ENCODE data around the gene RBMS1. TPM values are rescaled to one million over a fixed set of nuclear protein-coding genes. Genes with fewer than 3 reads are reported as not detected.
A peak's percentile ranks its signal among the peaks of the same experiment; 100 is the strongest.

The RBMS1 gene
- total and polyA plus RNA-seq, 7 donors = 4.4 to 91.8 (median 69.2) TPM

DNA sequence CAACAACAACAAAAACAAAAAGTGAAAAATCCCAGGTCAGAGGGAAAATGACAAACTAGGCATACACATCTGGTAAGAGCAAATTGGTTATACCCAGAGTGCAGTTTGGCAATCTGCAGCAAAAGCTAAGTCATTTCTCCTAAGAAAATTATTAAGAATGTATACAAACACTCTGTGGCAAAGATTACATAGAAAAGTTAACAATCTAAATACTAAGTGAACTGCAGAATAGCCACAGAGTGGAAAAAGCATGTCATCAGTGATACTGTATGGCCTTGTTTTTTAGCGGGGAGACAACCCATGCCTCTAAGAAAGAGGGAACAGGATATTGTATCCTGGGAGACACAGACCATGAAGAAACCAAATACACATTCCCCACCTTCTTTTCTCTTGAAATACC is 157.5 kb downstream of the RBMS1 start:
- H3K27ac ChIP-seq = peak overlapping the region in 2 of 4 donors; percentile 66 to 77
- H3K27me3 ChIP-seq = no peaks in the 10 kb centered on the region
- H3K9me3 ChIP-seq = no peaks in the 10 kb centered on the region
- 64 to 71% methylated on average over 1 of the region's 1 CpG for WGBS, 2 donors
- H3K4me3 ChIP-seq = no peak overlapping the region
- H3K36me3 ChIP-seq = no peaks in the 10 kb centered on the region
- no peak for DNase-seq
- TF ChIP-seq EP300 (IDR thresholded peaks at IDR 0.05) (no peak), POLR2AphosphoS5 (IDR thresholded peaks at IDR 0.05) (peak in 1 of 4 donors; percentile 5), POLR2A (IDR thresholded peaks at IDR 0.05) (no peak)
- TF ChIP-seq, protein P1, sequence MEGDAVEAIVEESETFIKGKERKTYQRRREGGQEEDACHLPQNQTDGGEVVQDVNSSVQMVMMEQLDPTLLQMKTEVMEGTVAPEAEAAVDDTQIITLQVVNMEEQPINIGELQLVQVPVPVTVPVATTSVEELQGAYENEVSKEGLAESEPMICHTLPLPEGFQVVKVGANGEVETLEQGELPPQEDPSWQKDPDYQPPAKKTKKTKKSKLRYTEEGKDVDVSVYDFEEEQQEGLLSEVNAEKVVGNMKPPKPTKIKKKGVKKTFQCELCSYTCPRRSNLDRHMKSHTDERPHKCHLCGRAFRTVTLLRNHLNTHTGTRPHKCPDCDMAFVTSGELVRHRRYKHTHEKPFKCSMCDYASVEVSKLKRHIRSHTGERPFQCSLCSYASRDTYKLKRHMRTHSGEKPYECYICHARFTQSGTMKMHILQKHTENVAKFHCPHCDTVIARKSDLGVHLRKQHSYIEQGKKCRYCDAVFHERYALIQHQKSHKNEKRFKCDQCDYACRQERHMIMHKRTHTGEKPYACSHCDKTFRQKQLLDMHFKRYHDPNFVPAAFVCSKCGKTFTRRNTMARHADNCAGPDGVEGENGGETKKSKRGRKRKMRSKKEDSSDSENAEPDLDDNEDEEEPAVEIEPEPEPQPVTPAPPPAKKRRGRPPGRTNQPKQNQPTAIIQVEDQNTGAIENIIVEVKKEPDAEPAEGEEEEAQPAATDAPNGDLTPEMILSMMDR (IDR thresholded peaks at IDR 0.05) = no peak
- peaks cover 0 to 92% (median 80%) of the 10 kb centered on the region in 4 donors for H3K4me1 ChIP-seq
- intact Hi-C loops (cut with DNase I) = no loop called here

DNA sequence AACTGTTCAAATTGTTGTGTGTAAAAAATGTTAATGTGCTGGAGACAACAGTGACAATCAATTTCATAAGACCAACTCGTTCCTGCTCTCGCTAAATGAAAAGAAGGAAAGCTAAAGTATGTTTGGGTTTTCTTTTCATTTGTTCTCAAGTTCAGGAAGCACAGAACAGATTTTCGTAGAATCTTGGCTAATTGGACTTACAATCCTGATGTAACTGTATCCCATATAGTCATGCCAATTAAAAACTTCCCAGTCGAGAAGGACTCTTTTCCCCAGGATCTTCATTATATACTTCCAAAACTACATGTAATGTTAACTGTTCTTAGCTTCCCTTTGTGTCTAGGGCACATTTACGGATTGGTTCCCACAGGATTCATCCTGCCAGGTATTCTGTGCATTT is 158.2 kb downstream of the RBMS1 start:
- Histone ChIP-seq H3K9me3 (no peaks in the 10 kb centered on the region), H3K27ac (peak overlapping the region in 3 of 4 donors; percentile 5 to 77 (median 66)), H3K4me1 (peaks cover 0 to 93% (median 85%) of the 10 kb centered on the region in 4 donors), H3K4me3 (no peak overlapping the region), H3K27me3 (no peaks in the 10 kb centered on the region), H3K36me3 (no peaks in the 10 kb centered on the region)
- DNase-seq = no peak
- intact Hi-C loops (cut with DNase I) = no loop called here
- TF ChIP-seq POLR2A (IDR thresholded peaks at IDR 0.05) (no peak), EP300 (IDR thresholded peaks at IDR 0.05) (no peak), POLR2AphosphoS5 (IDR thresholded peaks at IDR 0.05) (no peak)
- TF ChIP-seq, protein P1 (IDR thresholded peaks at IDR 0.05) = no peak
- WGBS, 2 donors = 81 to 82% methylated on average over 5 of the region's 5 CpGs

DNA sequence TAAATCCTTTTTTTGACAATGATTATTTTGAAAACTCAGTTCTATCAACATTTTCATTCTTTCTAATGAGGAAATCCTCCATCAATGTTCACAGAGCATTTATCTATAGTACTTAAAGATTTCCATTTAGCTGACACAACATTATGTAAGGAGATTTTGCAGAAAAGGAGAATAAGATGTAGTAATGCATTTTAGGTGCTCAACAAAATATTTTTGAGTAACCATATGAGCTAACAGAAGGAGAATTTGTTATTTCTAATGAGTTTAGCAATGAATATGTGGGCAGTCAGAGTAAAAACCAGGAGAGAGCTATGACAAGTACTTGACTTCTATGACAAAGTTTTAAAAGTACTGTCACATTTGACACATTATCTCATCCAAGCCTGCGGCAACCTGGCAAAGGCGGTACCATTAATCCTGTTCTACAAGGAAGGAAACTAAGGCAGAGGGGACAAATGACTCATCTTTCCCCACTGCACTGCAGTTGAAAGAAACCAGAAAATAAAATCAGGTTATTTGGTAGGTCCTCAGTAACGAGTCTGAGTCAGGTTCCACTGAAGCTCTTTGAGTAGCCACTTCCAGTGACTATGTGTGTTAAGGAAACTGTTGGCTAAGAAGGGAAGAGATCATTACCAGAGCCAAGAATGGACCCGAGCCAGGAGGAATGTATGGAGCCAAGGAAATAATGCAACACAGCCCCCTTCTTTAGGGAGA is 159.4 kb downstream of the RBMS1 start:
- Histone ChIP-seq H3K27me3 (no peaks in the 10 kb centered on the region), H3K9me3 (no peaks in the 10 kb centered on the region), H3K27ac (peak overlapping the region in 2 of 4 donors; percentile 66 to 77), H3K4me1 (peaks cover 0 to 93% (median 86%) of the 10 kb centered on the region in 4 donors), H3K4me3 (no peak overlapping the region), H3K36me3 (no peaks in the 10 kb centered on the region)
- TF ChIP-seq EP300 (IDR thresholded peaks at IDR 0.05) = no peak
- peak in 1 of 4 donors; percentile 18 for TF ChIP-seq POLR2AphosphoS5 (IDR thresholded peaks at IDR 0.05)
- DNase-seq = no peak
- intact Hi-C loops (cut with DNase I) = no loop called here
- WGBS, 2 donors = 72 to 73% methylated on average over 4 of the region's 4 CpGs

DNA sequence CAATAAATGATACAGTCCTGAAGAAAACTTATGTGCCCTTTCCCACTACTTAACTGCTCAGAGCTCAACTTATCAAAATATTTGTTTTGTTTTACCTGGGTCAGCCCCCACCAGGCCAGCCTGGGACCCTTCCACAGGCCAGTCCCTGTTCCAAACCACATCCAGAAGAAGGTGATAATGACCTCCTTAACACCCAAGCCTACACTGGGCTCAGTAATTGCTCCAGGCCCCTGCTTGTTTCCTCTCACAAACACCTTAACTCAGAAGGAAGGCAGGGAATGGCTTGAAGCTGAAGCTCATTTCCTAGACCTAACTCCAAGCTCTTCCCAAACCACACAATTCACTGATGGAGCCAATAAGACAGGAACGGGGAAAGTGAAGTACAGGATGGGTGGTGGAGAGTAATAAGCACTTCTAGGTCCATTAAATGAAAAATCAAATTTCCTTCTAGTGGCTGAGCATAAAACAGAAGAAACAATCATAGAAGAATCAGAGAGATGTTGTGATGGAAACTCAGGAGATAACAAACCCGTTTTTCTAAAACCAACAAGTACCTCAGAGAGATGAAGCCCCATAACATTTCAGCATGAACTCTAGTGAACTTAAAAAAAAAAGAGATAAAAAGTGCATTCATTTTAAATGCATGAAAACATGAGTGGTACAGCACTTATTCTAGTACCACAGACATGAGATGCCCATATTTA is 160.1 kb downstream of the RBMS1 start:
- peak overlapping the region in 2 of 4 donors; percentile 38 to 66 for H3K27ac ChIP-seq
- no peaks in the 10 kb centered on the region for H3K36me3 ChIP-seq
- peaks cover 0 to 93% (median 86%) of the 10 kb centered on the region in 4 donors for H3K4me1 ChIP-seq
- no peak for TF ChIP-seq EP300 (IDR thresholded peaks at IDR 0.05)
- TF ChIP-seq, protein P1 (IDR thresholded peaks at IDR 0.05) = no peak
- no peak for TF ChIP-seq POLR2AphosphoS5 (IDR thresholded peaks at IDR 0.05)
- TF ChIP-seq POLR2A (IDR thresholded peaks at IDR 0.05) = no peak
- WGBS, 2 donors = 79 to 80% methylated on average over 2 of the region's 2 CpGs
- intact Hi-C loops (cut with DNase I) = no loop called here
- H3K27me3 ChIP-seq = no peaks in the 10 kb centered on the region
- H3K4me3 ChIP-seq = no peak overlapping the region
- DNase-seq = no peak
- no peaks in the 10 kb centered on the region for H3K9me3 ChIP-seq

DNA sequence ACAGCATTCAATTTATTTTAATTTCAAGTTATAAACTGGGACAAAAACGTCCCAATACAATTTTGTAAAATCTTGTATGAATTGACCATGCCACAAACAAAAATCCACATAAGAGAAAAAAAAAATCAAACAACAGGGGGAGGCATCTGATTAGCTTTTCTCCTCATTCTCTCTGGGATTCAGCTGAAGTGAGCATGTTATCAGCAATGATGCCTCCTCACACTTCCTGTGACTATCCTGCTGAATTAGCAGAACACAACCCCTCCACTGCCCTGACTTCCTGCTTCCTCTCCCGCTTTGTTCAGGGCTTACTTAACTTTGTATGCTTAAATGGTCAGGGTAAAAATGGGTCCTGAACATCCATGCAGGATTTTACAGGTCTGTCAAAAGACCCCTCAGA is 161.3 kb downstream of the RBMS1 start:
- no peak for DNase-seq
- TF ChIP-seq, protein P1 (IDR thresholded peaks at IDR 0.05) = no peak
- TF ChIP-seq POLR2AphosphoS5 (IDR thresholded peaks at IDR 0.05) (no peak), EP300 (IDR thresholded peaks at IDR 0.05) (no peak), POLR2A (IDR thresholded peaks at IDR 0.05) (no peak)
- peak overlapping the region in 1 of 4 donors; percentile 36 for H3K27ac ChIP-seq

More for the DNA sequence above, 161.3 kb downstream of the RBMS1 start:
- intact Hi-C loops (cut with DNase I) = no loop called here
- Histone ChIP-seq H3K9me3 (no peaks in the 10 kb centered on the region), H3K36me3 (no peaks in the 10 kb centered on the region), H3K27me3 (no peaks in the 10 kb centered on the region), H3K4me1 (peaks cover 0 to 97% (median 90%) of the 10 kb centered on the region in 4 donors), H3K4me3 (no peak overlapping the region)
- WGBS, 2 donors = 50 to 62% methylated on average over 2 of the region's 2 CpGs

Measured in sigmoid colon (tissue), 7 donors.